Mammary epithelial cell (primary cell): Measurements from ENCODE around the gene GPR137.
A peak's percentile ranks its signal among the peaks of the same experiment; 100 is the strongest.

Source experiments
- CTCF ChIP-seq, 2 donors: IDR thresholded peaks in 1 of 2; conservative IDR thresholded peaks in 1 of 2; 2 replicates each; pipeline ENCODE4 v1.5.1; 2011 to 2012; ENCODE audit warnings: inconsistent platforms in 2 of 2, low read length in 2 of 2, mild to moderate bottlenecking in 2 of 2, control low read depth in 1 of 2, low read depth in 1 of 2; ENCODE audit not compliant: insufficient read depth in 1 of 2; ENCODE audit errors: extremely low read depth in 1 of 2
- EZH2 ChIP-seq: IDR thresholded peaks from 2 replicates; pipeline ENCODE4 v1.6.1; 2012; ENCODE audit warnings: low read length, inconsistent platforms, borderline replicate concordance

- TF ChIP-seq CTCF (conservative IDR thresholded peaks at IDR 0.05 in 1 of 2, IDR thresholded peaks at IDR 0.05 in 1 of 2; ENCODE audit: extremely low read depth in 1 of 2, insufficient read depth in 1 of 2, low read depth in 1 of 2, low read length in 2 of 2) (peak in 1 of 2 donors; percentile 15), EZH2 (no peak)
Measured at GRCh38 chr11:64246871-64247728, 38.5 kb upstream of the GPR137 start, which contains the start of gene PPP1R14B.
